ENCODE measurements around the gene TSNAXIP1.

DNA sequence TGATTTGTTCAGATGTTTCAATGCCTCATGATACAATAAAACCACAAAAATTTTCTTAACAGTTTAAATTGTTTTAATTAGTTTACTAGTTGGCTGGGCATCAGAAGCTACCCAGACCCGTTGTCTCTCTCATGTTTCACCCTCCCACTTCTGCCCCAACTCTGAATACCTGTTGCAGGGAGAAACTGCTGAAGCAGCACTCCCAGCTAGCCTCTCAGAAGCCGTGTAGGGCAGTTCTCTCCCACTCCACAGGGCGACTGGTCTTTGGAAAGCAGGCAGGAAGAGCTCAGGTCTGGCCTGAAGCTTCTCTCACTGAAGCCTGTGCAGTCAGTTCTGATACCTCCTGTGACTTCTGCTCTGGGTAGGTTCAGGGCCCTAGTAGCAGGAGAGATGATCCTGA, 64.6 kb downstream of the TSNAXIP1 start:
- TF ChIP-seq, protein P1, sequence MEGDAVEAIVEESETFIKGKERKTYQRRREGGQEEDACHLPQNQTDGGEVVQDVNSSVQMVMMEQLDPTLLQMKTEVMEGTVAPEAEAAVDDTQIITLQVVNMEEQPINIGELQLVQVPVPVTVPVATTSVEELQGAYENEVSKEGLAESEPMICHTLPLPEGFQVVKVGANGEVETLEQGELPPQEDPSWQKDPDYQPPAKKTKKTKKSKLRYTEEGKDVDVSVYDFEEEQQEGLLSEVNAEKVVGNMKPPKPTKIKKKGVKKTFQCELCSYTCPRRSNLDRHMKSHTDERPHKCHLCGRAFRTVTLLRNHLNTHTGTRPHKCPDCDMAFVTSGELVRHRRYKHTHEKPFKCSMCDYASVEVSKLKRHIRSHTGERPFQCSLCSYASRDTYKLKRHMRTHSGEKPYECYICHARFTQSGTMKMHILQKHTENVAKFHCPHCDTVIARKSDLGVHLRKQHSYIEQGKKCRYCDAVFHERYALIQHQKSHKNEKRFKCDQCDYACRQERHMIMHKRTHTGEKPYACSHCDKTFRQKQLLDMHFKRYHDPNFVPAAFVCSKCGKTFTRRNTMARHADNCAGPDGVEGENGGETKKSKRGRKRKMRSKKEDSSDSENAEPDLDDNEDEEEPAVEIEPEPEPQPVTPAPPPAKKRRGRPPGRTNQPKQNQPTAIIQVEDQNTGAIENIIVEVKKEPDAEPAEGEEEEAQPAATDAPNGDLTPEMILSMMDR (IDR thresholded peaks at IDR 0.05): no peak
- TF ChIP-seq POLR2A (IDR thresholded peaks at IDR 0.05): no peak

Measured in esophagus squamous epithelium (tissue), 4 donors.